Measurements from ENCODE around the gene MID1.

- no peak for TF ChIP-seq POLR2A (IDR thresholded peaks at IDR 0.05; ENCODE audit: extremely low read depth, insufficient read length)
- TF ChIP-seq, protein P1, sequence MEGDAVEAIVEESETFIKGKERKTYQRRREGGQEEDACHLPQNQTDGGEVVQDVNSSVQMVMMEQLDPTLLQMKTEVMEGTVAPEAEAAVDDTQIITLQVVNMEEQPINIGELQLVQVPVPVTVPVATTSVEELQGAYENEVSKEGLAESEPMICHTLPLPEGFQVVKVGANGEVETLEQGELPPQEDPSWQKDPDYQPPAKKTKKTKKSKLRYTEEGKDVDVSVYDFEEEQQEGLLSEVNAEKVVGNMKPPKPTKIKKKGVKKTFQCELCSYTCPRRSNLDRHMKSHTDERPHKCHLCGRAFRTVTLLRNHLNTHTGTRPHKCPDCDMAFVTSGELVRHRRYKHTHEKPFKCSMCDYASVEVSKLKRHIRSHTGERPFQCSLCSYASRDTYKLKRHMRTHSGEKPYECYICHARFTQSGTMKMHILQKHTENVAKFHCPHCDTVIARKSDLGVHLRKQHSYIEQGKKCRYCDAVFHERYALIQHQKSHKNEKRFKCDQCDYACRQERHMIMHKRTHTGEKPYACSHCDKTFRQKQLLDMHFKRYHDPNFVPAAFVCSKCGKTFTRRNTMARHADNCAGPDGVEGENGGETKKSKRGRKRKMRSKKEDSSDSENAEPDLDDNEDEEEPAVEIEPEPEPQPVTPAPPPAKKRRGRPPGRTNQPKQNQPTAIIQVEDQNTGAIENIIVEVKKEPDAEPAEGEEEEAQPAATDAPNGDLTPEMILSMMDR (IDR thresholded peaks at IDR 0.05; ENCODE audit: low read depth, low read length): no peak
Measured at GRCh38 chrX:10482708-10483107, 137.7 kb downstream of the MID1 start.

Data from NB4 (cell line).